GM21576 (cell line): ENCODE data around the gene MSI2.
"Not testable (repeated sequence)": the region's sequence is repeated elsewhere in the genome, so short reads cannot be mapped to it uniquely, and the experiment has no call there.

Experiments
- ATAC-seq: cut with Tn5 transposase; IDR thresholded peaks from one replicate; pipeline ENCODE4 v1.9.1; 2021; ENCODE audit warnings: mild to moderate bottlenecking, moderate library complexity; ENCODE audit not compliant: unreplicated experiment

MSI2 gene

GRCh38 chr17:57621791-57622190, 365.5 kb downstream of the MSI2 start:
- not testable (repeated sequence) for ATAC-seq

GRCh38 chr17:57622306-57622682, 366.0 kb downstream of the MSI2 start:
- ATAC-seq = no peak

- peak; percentile 73 for ATAC-seq
Measured at GRCh38 chr17:57622683-57623433, 366.5 kb downstream of the MSI2 start.

GRCh38 chr17:57623620-57624019, 367.3 kb downstream of the MSI2 start:
- ATAC-seq = no peak

GRCh38 chr17:57624386-57624785, 368.1 kb downstream of the MSI2 start:
- no peak for ATAC-seq

- no peak for ATAC-seq
Measured at GRCh38 chr17:57625511-57625910, 369.2 kb downstream of the MSI2 start.

GRCh38 chr17:57625957-57626356, 369.6 kb downstream of the MSI2 start:
- no peak for ATAC-seq

- ATAC-seq = no peak
Measured at GRCh38 chr17:57626520-57627210, 370.3 kb downstream of the MSI2 start.

GRCh38 chr17:57627591-57627990, 371.3 kb downstream of the MSI2 start:
- no peak for ATAC-seq

GRCh38 chr17:57628421-57628820, 372.1 kb downstream of the MSI2 start:
- no peak for ATAC-seq

- peak; percentile 78 for ATAC-seq
Measured at GRCh38 chr17:57629470-57629869, 373.1 kb downstream of the MSI2 start.

GRCh38 chr17:57629886-57630285, 373.6 kb downstream of the MSI2 start:
- no peak for ATAC-seq

- ATAC-seq = no peak
Measured at GRCh38 chr17:57630736-57631135, 374.4 kb downstream of the MSI2 start.

- ATAC-seq = no peak
Measured at GRCh38 chr17:57631871-57632270, 375.5 kb downstream of the MSI2 start.

GRCh38 chr17:57632294-57632693, 376.0 kb downstream of the MSI2 start:
- no peak for ATAC-seq

- ATAC-seq = no peak
Measured at GRCh38 chr17:57633236-57633635, 376.9 kb downstream of the MSI2 start.

GRCh38 chr17:57634713-57635465, 378.6 kb downstream of the MSI2 start:
- no peak for ATAC-seq

- ATAC-seq = no peak
Measured at GRCh38 chr17:57636274-57636673, 380.0 kb downstream of the MSI2 start.

GRCh38 chr17:57636985-57637665, 380.8 kb downstream of the MSI2 start:
- no peak for ATAC-seq

GRCh38 chr17:57637666-57638010, 381.3 kb downstream of the MSI2 start:
- ATAC-seq = no peak

- ATAC-seq = no peak
Measured at GRCh38 chr17:57638284-57638683, 382.0 kb downstream of the MSI2 start.
